ENCODE data around the gene CEP95.

The CEP95 gene

GRCh38 chr17:64515829-64516228, 9.1 kb downstream of the CEP95 start:
- TF ChIP-seq CTCF (IDR thresholded peaks at IDR 0.05; ENCODE audit: insufficient read depth, low read length, missing control alignments), result no peak
- ChIA-PET POLR2A (interaction anchor here (1.4 to 1.7 kb wide), 2 partner anchors 9 to 11 kb away, joined by 6 read pairs; partner anchors contain the start of gene CEP95), CTCF (interaction anchor here (2.3 kb wide), 1 partner anchor 9 kb away, joined by 9 read pairs; the partner anchor contains the start of gene CEP95)
- no peak for DNase-seq (ENCODE audit: low read depth, low spot score)
- H3K4me3 ChIP-seq (ENCODE audit: low read depth, low read length), result no peak overlapping the region

- no peak overlapping the region for H3K4me3 ChIP-seq (ENCODE audit: low read depth, low read length)
- TF ChIP-seq CTCF (IDR thresholded peaks at IDR 0.05; ENCODE audit: insufficient read depth, low read length, missing control alignments), result no peak
- CTCF ChIA-PET, result interaction anchor here (0.6 to 1.3 kb wide), 3 partner anchors 12 to 370 kb away, joined by 3 to 4 read pairs (median 4); no protein-coding TSS in a partner anchor
- no peak for DNase-seq (ENCODE audit: low read depth, low spot score)
- POLR2A ChIA-PET, result interaction anchor here (1.3 kb wide), 1 partner anchor 13 kb away, joined by 6 read pairs; the partner anchor contains the start of gene CEP95
These were observed 12.8 kb downstream of the CEP95 start for GRCh38 chr17:64519601-64520000.

- DNase-seq (ENCODE audit: low read depth, low spot score), result no peak
- TF ChIP-seq CTCF (IDR thresholded peaks at IDR 0.05; ENCODE audit: insufficient read depth, low read length, missing control alignments), result no peak
- ChIA-PET POLR2A (interaction anchor here (1.3 kb wide), 1 partner anchor 14 kb away, joined by 6 read pairs; the partner anchor contains the start of gene CEP95), CTCF (interaction anchor here (0.6 to 1.0 kb wide), 2 partner anchors 13 to 370 kb away, joined by 3 to 4 read pairs; no protein-coding TSS in a partner anchor)
- H3K4me3 ChIP-seq (ENCODE audit: low read depth, low read length), result no peak overlapping the region
These were observed 13.6 kb downstream of the CEP95 start for GRCh38 chr17:64520359-64520758.

GRCh38 chr17:64527914-64528313, 21.1 kb downstream of the CEP95 start:
- ChIA-PET POLR2A (no interaction called here), CTCF (interaction anchor here (0.7 to 1.1 kb wide), 2 partner anchors 10 to 20 kb away, joined by 3 read pairs; no protein-coding TSS in a partner anchor)
- H3K4me3 ChIP-seq (ENCODE audit: low read depth, low read length), result no peak overlapping the region
- no peak for DNase-seq (ENCODE audit: low read depth, low spot score)
- no peak for TF ChIP-seq CTCF (IDR thresholded peaks at IDR 0.05; ENCODE audit: insufficient read depth, low read length, missing control alignments)

GRCh38 chr17:64529221-64529620, 22.4 kb downstream of the CEP95 start:
- ChIA-PET CTCF (interaction anchor here (0.8 kb wide), 1 partner anchor 15 kb away, joined by 3 read pairs; no protein-coding TSS in a partner anchor), POLR2A (interaction anchor here (1.7 kb wide), 1 partner anchor 24 kb away, joined by 4 read pairs; no protein-coding TSS in a partner anchor)
- no peak for DNase-seq (ENCODE audit: low read depth, low spot score)
- no peak overlapping the region for H3K4me3 ChIP-seq (ENCODE audit: low read depth, low read length)
- no peak for TF ChIP-seq CTCF (IDR thresholded peaks at IDR 0.05; ENCODE audit: insufficient read depth, low read length, missing control alignments)

- POLR2A ChIA-PET, result interaction anchor here (1.1 to 1.3 kb wide), 2 partner anchors 10 to 25 kb away, joined by 3 read pairs; partner anchors contain the start of gene CEP95
- peak; percentile 29 for DNase-seq (ENCODE audit: low read depth, low spot score)
- CTCF ChIA-PET, result no interaction called here
- no peak for TF ChIP-seq CTCF (IDR thresholded peaks at IDR 0.05; ENCODE audit: insufficient read depth, low read length, missing control alignments)
- H3K4me3 ChIP-seq (ENCODE audit: low read depth, low read length), result no peak overlapping the region
These were observed 25.2 kb downstream of the CEP95 start for GRCh38 chr17:64531955-64532371.

Measured in AG04449 (cell line).